ENCODE results near the gene HOXD9.

The HOXD9 gene

DNA sequence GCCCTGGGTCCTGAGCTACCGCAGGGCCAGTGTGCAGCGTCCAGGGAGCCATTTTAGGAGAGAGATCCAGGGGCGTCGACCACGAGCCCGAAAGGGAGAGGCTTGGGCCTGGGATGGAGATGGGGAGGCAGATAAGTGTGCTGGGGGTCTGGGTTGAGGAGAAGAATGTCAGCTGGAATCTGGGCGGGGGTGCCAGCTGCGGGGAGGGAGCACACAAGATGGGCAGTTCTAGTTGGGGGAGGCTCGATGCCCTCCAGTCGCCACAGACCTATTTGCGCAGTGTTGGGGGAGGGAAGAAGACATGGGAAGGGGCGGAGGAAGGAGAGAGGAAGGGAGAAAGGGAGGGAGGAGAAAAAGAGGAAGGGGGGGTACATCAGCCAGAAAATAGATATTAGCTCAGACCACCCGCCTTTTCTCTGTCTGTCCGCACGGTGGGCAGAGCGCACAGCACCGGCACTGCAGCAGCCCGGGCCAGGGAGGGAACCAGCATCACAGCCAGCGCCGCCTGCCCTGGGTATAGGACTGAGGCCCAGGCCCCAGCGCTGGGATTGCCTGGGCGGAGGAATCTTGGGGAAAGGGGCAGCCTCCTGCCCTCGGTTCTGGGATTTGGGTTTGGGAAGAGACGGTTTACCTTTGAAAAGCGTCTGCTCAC lies 17.3 kb upstream of the HOXD9 start:
- DNase-seq (ENCODE audit: extremely low read depth, low read depth) = no peak
- TF ChIP-seq, protein P1, sequence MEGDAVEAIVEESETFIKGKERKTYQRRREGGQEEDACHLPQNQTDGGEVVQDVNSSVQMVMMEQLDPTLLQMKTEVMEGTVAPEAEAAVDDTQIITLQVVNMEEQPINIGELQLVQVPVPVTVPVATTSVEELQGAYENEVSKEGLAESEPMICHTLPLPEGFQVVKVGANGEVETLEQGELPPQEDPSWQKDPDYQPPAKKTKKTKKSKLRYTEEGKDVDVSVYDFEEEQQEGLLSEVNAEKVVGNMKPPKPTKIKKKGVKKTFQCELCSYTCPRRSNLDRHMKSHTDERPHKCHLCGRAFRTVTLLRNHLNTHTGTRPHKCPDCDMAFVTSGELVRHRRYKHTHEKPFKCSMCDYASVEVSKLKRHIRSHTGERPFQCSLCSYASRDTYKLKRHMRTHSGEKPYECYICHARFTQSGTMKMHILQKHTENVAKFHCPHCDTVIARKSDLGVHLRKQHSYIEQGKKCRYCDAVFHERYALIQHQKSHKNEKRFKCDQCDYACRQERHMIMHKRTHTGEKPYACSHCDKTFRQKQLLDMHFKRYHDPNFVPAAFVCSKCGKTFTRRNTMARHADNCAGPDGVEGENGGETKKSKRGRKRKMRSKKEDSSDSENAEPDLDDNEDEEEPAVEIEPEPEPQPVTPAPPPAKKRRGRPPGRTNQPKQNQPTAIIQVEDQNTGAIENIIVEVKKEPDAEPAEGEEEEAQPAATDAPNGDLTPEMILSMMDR (IDR thresholded peaks at IDR 0.05; ENCODE audit: low read depth, low read length) = no peak

DNA sequence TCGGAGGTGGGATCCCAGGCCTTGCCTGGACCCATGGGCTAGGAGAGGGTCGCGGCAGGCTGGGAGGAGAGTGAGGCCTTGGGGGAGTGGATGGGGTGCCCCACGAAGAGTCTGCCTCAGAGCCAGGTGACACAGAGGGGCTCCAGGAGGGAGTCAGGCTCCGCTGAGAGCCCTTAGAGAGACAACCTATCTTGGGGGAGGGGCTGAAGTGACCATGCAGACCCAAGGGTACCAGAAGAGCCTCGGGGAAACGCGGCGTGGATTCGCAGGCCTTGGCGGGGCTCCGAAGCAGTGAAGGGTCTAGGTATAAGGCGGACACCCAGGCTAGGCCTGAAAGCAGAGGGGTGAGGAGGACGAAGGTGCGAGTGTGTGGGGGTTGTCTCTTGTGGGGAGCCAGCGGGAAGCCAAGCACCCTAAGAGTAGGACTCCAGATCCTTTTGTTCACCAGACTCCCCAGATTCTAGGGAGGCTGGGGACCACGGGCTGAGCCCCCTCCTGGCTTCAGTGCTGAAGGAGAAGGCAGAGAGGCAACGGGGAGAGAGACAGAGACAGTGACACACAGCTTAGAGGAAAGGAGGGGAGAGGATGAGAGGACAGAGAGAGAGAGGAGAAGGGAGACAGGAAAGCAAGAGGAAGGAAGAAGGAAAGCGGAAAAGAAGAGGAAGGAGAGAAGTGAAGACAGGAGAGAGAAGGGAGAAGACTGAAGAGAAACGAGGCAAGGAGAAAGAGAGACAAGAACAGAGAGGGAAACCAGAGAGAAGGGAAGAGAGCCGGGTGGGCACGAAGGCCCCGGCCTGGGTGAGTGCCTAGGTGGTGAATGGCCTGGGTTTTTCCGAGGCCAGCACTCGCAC lies 16.6 kb upstream of the HOXD9 start:
- DNase-seq (ENCODE audit: extremely low read depth, low read depth) = no peak
- TF ChIP-seq, protein P1 (IDR thresholded peaks at IDR 0.05; ENCODE audit: low read depth, low read length) = no peak

DNA sequence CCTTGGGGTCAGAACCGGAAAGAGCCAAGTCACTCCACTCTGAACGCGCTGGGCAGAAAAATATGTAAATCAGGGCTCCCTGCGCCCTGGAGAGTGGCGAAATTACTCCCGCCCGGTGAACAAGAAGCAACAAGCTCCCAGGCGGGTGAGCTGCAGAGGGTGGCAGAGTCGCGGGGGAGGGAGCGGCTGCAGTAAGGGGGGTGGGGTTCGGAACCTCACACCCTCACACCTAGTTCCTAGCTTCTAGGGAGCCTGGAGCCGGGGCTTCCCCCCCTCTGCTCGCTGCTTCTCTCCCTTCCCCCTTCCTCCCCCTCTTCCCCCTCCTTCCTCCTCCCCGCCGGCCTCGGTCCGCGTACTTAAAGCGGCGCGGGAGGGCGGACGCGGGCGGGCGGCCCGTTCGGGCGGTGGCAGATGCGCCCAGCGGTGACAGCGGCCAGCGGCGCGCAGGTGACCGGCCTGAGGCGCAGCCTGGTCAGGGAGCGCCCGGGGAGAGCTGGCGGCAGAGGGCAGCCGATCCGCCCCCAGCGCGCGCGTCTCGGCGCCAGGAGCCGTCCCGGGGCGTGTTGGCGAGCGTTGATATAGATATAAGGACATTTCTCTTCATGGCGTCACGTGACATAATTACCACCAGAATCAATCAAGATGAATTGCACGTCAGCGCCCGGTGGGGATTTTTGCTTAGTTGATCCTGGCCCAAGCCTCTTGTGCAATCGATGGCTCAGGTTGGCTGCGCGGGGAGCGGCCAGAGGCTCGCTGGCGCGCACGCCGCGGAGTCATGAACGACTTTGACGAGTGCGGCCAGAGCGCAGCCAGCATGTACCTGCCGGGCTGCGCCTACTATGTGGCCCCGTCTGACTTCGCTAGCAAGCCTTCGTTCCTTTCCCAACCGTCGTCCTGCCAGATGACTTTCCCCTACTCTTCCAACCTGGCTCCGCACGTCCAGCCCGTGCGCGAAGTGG lies 15.7 kb upstream of the HOXD9 start, which contains the start of gene HOXD11:
HOXD11 (plus strand) TSS at position 700 of the 959 bp plus-strand sequence; CDS start at position 776, 76 bp downstream.
- TF ChIP-seq, protein P1 (IDR thresholded peaks at IDR 0.05; ENCODE audit: low read depth, low read length) = no peak
- DNase-seq (ENCODE audit: extremely low read depth, low read depth) = no peak

DNA sequence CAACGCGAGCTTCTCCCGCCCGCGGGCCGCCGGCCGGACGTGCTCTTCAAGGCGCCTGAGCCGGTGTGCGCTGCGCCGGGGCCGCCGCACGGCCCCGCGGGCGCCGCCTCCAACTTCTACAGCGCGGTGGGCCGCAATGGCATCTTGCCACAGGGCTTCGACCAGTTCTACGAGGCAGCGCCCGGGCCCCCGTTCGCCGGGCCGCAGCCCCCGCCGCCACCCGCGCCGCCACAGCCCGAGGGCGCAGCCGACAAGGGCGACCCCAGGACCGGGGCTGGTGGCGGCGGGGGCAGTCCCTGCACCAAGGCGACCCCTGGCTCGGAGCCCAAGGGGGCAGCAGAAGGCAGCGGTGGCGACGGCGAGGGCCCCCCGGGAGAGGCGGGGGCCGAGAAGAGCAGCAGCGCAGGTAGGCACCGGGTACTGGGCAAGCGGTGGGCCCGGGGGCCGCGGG lies 14.8 kb upstream of the HOXD9 start:
- no peak for DNase-seq (ENCODE audit: extremely low read depth, low read depth)
- TF ChIP-seq, protein P1 (IDR thresholded peaks at IDR 0.05; ENCODE audit: low read depth, low read length) = no peak

DNA sequence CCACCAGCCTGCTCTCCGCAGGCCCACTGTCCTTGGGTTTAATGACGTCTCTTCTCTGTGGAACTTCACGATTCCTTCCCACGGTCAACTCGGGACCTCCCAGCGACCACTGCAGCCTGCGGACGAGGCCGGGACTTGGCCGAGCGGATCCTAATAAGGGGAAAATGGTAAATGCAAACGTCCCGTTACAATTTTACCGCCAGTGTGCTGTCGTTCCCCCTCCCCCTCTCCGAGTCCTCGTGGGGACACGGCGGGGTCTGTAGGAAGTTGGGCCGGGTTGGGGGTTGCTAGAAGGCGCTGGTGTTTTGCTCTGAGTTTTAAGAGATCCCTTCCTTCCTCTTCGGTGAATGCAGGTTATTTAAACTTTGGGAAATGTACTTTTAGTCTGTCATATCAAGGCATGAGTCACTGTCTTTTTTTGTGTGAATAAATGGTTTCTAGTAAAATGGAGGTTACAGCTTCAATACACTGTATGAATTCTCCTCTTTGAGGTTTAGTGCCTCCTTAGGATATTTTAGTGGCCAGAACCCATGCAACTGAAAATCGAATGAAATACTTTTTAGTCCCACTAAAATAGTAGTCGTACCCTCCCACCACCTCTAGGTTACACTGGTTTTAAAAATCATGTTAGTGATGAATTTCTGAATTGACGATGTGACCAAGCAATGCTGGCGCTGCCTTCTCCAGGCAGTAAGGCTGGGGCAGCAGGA lies 13.2 kb upstream of the HOXD9 start:
- no peak for DNase-seq (ENCODE audit: extremely low read depth, low read depth)

DNA sequence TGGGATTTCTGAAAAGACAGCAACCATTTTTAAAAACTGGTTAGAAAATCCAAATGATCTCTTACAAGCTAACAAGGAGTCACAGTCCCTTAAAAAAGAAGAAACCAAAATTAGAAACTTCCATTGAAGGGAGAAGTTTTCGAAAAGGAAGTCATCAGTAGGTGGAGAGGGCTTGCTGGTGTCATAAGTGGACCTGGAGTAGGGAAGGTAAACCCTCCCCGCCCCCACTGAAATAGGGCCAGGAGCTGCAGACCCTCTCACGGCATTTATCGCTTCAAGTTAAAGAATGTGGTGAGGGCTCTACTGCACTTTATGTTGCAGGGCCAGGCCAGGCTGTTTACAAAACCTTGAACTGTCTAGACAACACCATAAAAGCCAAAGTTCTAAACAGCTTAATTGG lies 12.6 kb upstream of the HOXD9 start:
- TF ChIP-seq, protein P1 (IDR thresholded peaks at IDR 0.05; ENCODE audit: low read depth, low read length) = no peak
- no peak for DNase-seq (ENCODE audit: extremely low read depth, low read depth)

More for the DNA sequence above, 13.2 kb upstream of the HOXD9 start:
- TF ChIP-seq, protein P1 (IDR thresholded peaks at IDR 0.05; ENCODE audit: low read depth, low read length) = no peak

Data from AG09319 (cell line).